LNCaP clone FGC (cell line): Measurements from ENCODE around the gene SPACDR.

Experiments used
- DNase-seq: peaks from one replicate; pipeline ENCODE4 v3.0.0-alpha.2; 2011; ENCODE audit warnings: low read depth
- H3K4me3 ChIP-seq: 2 replicates; pipeline ENCODE4 v1.5.1; 2011; ENCODE audit warnings: mild to moderate bottlenecking, low read depth, low read length, control low read depth
- CTCF ChIP-seq: IDR thresholded peaks from 2 replicates; pipeline ENCODE4 v1.5.1; 2012; ENCODE audit warnings: mild to moderate bottlenecking; ENCODE audit not compliant: control insufficient read depth, insufficient read depth; ENCODE audit errors: extremely low read depth

The SPACDR gene

GRCh38 chr7:100476903-100477870, 13.1 kb upstream of the SPACDR start:
- no peak for TF ChIP-seq CTCF
- no peak for DNase-seq
- peak overlapping the region; percentile 96 for H3K4me3 ChIP-seq

GRCh38 chr7:100476101-100476780, 12.2 kb upstream of the SPACDR start:
- no peak for TF ChIP-seq CTCF
- DNase-seq, result no peak
- no peak overlapping the region for H3K4me3 ChIP-seq

GRCh38 chr7:100475549-100475948, 11.5 kb upstream of the SPACDR start:
- DNase-seq, result no peak
- TF ChIP-seq CTCF, result no peak
- H3K4me3 ChIP-seq, result no peak overlapping the region

GRCh38 chr7:100472854-100473499, 8.9 kb upstream of the SPACDR start:
- no peak overlapping the region for H3K4me3 ChIP-seq
- TF ChIP-seq CTCF, result no peak

GRCh38 chr7:100472121-100472851, 8.2 kb upstream of the SPACDR start:
- no peak for DNase-seq
- TF ChIP-seq CTCF, result no peak
- no peak overlapping the region for H3K4me3 ChIP-seq

More at GRCh38 chr7:100472854-100473499, 8.9 kb upstream of the SPACDR start:
- no peak for DNase-seq

- TF ChIP-seq CTCF, result no peak
- DNase-seq, result no peak
- no peak overlapping the region for H3K4me3 ChIP-seq
Measured at GRCh38 chr7:100471021-100471420, 7.0 kb upstream of the SPACDR start.
